Peyer's patch (tissue), 4 donors: Measurements from ENCODE around the gene AMPD3.

Experiments
- CTCF ChIP-seq, 6 experiments: fragments of 450-650 bp in 4 of 6; fragments of 200-600 bp in 2 of 6; sonication (generic) in 1 of 6; IDR thresholded peaks; one replicate each; pipeline ENCODE4 v1.5.1; 2017 to 2019; ENCODE audit warnings: antibody characterized with exemption in 6 of 6, mild to moderate bottlenecking in 3 of 6, moderate library complexity in 1 of 6
- POLR2A ChIP-seq, 2 donors: fragments of 450-650 bp; IDR thresholded peaks; one replicate each; pipeline ENCODE4 v1.5.1; 2017; ENCODE audit warnings: antibody characterized with exemption in 2 of 2, mild to moderate bottlenecking in 2 of 2, moderate library complexity in 2 of 2

GRCh38 chr11:10537600-10537999, 82.5 kb downstream of the AMPD3 start:
- TF ChIP-seq CTCF (IDR thresholded peaks at IDR 0.05) (no peak), POLR2A (IDR thresholded peaks at IDR 0.05) (no peak)
